HPDE6-E6E7 (cell line): ENCODE data around the gene PHC1.
"Not testable (repeated sequence)": the region's sequence is repeated elsewhere in the genome, so short reads cannot be mapped to it uniquely, and the experiment has no call there.

Experiments
- DNase-seq: peaks from one replicate; pipeline ENCODE4 v3.0.0; 2011; ENCODE audit warnings: missing footprints; ENCODE audit errors: extremely low spot score

The PHC1 gene

DNA sequence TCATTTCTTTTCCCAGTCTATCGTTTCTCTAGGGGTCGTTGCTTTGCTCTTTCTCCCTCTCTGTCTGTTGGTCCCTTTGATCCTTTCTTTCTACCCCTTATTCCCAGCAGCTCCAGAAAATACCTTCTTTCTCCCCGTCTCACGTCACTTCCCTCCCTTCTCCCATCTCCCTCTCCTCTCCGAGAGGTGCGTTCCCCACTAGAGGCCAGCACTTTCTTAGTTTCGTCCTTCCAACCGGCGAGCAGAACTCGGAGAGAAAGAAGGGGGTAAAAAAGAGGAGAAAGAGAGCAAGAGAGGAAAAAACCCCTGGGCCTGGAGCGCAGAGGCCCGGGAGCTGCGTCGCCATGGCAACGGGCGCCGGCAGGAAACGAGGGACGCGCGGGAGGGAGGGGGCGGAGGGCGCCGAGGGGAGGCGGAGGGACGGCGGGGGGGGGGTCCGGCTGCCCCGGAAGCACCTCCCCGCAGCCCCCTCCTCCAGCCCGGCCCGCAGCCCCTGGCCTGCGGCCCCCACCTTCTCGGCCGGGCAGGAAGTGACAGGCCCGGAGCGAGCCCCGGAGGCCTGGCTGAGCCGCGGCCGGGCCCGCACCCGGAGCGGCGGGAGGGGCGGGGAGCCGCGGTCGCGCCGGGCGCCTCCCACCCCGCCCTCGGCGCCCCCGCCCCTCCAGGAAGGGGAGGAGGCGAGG is at the start of gene PHC1:
PHC1 (plus strand) TSS at position 477 of the 683 bp plus-strand sequence. CDS start 3,169 bp downstream, outside the sequence.
- peak; percentile 33 for DNase-seq

DNA sequence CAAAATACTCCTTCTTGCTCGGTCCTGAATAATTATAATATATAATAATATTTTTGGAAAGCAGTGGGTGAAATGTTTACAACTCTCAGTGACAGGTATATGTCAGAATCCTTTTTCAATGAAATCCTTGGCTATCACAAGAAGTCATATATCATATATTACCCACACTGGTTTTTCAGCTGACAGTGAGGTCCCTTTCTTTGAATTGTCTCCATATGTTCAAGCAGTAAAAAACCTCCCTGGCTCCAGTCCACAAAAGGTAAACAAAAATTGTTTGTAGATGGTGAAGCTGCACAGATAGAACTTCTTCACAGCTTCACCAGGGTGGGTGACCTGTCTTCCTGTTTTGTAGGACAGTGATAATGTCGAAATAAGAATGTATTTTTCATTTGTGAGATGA is 47.9 kb upstream of the PHC1 start:
- DNase-seq, result no peak

DNA sequence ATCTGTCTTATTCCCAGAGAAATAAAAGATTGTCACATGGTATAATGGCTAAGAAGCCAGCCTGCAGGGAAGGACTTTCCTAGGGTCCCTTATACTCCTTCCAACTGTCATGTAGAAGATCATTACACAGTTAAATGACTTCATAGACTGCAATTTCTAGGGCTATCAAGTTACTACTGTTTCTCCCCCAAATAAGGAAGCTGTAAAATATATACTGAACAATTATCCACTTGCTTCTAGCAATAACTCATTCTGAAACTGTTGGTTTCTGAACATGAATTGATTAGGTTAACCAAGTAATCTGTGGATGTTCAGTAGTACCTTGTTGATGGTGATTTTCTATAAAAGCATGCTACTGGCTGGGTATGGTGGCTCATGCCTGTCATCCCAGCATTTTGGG is 47.3 kb upstream of the PHC1 start:
- no peak for DNase-seq

DNA sequence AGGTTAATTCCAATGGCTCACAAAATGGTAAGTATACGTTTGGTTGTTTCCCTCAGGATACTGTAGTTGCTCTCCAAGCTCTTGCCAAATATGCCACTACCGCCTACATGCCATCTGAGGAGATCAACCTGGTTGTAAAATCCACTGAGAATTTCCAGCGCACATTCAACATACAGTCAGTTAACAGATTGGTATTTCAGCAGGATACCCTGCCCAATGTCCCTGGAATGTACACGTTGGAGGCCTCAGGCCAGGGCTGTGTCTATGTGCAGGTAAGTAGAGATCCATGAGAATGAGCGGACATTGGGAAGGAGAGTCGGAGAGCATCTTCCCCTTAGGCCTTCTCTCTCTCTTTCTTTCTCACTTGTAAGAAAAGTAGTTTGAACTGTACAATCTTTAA is 46.5 kb upstream of the PHC1 start:
- DNase-seq, result no peak

DNA sequence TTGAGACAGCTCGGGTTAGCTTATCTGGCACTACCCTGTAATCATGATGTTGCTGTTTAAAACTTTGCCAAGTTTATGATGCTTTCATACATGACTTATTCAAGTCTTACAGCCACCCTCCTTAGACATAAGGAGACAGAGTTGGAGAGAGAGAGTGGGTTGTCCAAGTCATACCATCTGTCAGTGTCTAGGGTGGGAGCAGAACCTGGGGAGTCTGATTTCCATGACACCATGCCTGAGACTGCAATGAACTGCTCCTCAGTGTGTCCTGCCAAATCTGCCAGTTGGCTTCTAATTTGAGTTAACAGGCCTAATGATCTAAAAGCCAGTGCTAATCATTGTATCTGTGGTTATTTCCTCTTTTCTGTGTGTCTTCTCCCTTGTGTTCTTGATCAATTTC is 43.7 kb upstream of the PHC1 start:
- no peak for DNase-seq

DNA sequence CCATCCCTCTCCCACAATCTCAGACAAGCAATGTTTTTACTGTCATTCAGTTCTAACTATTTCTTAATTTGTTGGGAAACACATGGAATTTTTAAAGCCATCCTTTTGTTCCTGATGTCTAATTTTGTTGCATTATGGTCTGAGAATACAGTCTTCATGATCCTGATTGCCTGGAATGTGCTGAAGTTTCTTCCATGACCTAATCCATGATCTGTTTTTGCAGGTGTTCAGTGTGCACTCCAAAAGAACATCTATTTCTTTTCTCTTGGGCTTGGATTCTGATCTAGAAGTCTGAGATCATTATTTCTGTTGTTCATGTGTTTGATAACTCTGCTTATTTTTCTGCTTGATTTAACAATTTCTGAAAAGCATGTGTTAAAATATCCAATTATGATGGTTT is 43.2 kb upstream of the PHC1 start:
- DNase-seq, result no peak

DNA sequence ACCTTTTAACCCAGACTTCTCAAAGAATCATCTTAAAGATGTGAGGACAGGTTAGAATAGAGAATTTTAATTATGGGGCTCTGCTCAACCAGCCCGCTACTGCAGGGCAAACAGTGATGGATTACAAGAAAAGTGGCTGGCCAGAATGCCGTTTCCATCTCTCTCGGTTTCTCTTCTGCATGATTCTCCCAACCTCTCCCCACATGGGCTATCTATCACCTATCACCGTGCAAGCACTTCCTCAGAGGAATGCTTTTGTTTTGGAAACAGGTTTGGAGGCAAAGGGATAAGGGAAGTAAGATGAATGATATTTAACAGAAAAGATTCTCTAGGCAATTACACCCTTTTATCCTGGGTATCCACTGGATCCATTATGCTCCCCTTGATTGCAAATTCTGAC is 37.4 kb upstream of the PHC1 start:
- no peak for DNase-seq

DNA sequence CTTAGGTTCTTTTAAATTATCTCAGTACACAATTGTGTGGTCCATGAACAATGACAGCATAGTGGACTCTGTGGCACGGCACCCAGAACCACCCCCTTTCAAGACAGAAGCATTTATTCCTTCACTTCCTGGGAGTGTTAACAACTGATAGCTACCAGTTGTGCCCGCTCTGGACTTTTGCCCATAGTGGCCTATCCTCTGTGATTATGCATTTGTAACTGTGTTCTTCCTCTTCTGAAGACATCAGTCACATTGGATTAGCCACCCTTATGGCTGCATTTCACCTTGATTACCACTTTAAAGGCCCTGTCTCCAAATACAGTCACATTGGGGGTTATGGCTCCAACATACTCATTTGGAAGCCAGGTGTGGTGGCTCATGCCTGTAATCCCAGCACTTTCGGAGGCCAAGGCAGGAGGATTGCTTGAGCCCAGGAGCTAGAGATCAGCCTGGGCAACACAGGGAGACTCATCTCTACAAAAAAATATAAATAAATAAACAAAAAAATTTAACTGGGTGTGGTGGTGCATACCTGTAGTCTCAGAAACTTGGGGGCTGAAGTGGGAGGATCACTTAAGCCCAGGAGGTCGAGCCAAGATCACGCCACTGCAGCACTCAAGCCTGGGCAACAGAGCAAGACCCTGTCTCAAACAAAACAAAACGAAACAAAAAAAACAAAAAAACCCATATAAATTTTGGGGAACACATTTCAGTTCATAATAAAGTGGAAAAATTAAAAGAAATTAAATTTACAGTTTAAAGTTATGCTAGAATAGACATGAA is 27.6 kb upstream of the PHC1 start:
- DNase-seq, result no peak

DNA sequence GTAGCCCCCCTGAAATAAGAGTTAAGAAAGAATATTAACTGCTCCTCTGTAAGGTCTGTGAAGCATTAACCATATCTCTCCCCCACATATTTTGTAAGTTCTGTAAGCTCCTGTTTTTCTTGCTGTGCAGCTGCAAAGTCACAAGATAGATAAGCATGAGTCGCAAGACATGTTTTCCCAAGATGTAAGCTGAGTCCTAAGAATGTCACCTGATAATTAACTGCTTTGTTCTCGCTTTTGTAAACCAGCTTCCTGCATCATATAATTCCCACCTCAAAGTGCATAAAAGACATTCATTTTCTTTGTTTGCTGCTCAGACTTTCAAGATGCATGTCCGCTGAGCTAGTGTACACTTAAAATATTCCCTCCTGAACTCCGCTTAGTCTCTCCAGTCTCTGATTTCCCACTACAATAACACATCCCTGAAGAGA is 27.0 kb upstream of the PHC1 start:
- no peak for DNase-seq

DNA sequence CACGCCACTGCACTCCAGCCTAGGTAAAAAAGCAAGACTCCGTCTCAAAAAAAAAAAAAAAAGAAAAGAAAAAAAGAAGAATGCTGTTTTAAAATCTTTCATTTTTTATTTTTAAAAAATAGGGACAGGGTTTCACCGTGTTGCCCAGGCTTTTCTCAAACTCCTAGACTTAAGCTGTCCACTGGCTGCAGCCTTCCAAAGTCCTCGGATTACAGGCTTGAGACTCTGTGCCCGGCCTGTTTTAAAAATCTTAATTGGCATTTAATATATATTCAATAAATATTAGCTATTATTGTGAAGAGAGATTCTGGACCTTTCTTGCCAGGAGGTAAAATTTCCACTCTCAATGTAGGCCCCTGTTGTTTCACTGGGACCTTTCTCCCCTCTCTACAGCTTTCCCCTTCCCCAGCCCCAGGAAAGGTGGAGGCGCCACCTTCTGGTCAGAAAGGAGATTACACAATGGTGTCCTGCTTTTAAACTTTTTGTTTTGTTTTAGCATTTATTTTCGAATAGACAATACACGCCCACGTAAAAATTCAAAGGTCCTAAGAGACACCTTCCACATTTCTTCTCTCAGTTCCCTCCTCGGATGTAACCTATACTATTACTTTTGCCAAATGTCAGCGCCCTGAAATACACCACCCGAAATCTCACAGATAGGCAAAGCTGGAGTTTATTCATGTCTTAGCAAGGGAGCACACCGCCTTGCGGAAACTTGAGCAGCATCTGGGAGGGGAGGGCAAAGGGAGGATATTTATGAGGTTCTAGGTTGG is 23.8 kb upstream of the PHC1 start:
- DNase-seq, result peak; percentile 34

DNA sequence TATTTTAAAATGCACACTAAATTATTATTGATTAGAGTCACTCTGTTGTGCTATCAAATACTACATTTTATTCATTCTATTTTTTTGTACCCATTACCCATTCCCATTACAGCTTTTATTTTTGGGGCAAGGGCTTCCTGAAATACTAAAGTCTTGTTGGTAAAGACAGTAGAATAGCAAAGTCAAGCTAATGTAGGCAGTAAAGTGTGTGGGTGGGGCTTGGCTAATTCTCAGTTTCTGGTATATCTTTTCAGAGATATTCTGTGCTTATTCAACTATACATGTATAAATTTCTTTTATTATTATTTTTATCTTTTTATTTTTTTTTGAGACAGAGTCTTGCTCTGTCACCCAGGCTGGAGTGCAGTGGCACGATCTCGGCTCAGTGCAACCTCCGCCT is 22.3 kb upstream of the PHC1 start:
- no peak for DNase-seq

DNA sequence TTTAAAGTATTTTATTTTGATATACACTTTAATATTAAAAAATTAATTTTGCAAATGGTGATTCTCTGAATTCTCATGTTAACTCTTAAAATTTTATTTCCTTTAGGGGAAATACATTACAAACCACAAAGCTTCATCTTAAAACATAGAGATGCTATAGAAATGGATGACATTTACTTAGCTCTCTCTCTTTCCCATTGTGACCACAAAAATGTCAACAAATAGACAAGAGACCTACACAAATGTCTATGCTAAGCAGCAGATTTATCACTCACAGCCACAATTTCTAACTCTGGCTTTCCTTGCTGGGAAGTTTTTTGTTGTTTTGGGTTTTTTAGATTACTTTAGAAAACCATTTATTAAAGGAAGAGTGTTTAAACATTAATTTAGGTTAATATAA is 19.9 kb upstream of the PHC1 start:
- no peak for DNase-seq

DNA sequence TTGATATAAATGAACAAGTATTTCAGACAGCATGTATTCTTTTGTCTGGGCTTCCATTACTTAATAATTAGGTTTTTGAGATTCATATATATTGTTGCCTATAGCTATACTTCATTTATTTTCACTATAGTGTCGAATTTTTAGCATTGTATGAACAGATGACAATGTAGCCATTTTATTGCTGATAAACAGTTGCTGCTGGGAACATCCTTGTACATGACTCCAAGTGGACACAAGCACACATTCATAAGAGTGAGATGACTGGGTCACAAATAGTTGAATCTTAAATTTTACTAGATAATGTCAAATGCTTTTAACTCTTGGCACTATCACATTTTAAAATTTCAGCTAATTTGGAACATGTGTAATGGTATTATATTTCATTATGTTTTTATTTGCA is 19.3 kb upstream of the PHC1 start:
- DNase-seq, result no peak

DNA sequence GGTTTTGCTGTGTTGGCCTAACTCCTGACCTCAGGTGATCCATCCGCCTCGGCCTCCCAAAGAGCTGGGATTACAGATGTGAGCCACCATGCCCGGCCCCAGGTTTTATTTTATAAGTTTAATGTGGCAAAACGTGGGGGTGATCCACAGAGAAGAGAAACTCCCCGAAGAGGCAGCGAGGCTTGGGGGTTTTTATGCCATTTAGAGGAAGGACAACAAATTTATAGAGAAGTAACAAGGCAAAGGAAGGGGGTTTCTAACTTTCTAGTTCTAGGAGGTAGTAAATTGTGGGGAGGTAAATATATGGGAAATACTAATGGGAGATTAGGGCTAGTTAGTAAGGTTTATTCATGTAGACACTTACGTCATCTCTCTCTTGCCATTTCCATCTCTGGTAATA is 17.2 kb upstream of the PHC1 start:
- no peak for DNase-seq

DNA sequence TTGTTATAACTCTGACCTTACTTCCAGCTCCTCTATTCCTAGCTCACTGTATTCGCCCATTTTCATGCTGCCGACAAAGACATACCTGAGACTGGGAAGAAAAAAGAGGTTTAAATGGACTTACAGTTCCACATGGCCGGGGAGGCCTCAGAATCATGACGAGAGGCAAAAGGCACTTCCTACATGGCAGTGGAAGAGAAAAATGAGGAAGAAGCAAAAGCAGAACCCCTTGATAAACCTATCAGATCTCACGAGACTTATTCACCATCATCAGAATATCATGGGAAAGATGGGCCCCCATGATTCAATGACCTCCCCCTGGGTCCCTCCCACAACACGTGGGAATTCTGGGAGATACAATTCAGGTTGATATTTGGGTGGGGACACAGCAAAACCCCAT is 14.5 kb upstream of the PHC1 start:
- no peak for DNase-seq

DNA sequence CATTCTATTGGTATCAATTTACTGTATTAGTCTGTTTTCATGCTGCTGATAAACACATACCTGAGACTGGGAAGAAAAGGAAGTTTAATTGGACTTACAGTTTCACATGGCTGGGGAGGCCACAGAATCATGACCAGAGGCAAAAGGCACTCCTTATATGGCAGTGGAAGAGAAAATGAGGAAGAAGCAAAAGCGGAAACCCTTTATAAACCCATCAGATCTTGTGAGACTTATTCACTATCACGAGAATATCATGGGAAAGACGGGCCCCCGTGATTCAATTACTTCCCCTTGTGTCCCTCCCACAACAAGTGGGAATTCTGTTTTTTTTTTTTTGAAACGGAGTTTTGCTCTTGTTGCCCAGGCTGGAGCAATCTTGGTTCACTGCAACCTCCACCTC is 11.6 kb upstream of the PHC1 start:
- not testable (repeated sequence) for DNase-seq

DNA sequence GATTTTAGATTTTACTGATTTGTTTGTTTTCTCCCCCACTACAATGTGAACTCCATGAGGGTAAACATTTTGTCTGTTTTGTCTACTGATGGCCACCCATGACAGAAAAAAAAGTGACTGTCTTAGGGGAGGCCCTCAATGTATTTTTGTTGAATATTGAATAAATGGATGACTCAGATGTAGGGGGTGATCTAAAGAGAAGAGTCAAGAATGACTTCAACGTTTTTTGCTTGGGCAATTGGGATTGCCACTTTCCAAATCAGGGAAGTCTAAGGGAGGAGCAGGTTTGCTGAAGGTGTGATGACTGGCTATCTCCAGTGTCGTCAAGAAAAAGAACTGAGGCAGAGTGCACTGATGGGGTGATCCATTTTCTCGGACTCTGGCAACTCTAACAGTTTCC is 10.7 kb upstream of the PHC1 start:
- no peak for DNase-seq

DNA sequence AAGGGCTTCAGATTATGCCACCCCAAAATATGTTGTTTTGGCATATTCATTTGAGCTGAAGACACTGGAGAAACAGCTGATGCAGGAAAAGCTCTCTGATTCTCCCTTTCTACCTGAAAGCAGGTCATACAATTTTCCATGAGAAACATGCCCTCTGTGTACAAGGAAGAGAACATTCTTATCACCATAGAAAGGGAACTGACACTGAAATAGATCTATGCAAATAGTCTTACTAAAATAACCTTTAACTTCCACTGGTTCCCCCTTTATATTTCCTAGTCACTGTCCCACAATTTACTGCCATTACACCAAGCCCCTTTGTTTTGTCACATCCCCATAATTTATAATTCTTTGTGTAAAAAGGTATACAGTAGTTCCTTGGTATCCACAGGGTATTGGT is 9.6 kb upstream of the PHC1 start:
- no peak for DNase-seq

DNA sequence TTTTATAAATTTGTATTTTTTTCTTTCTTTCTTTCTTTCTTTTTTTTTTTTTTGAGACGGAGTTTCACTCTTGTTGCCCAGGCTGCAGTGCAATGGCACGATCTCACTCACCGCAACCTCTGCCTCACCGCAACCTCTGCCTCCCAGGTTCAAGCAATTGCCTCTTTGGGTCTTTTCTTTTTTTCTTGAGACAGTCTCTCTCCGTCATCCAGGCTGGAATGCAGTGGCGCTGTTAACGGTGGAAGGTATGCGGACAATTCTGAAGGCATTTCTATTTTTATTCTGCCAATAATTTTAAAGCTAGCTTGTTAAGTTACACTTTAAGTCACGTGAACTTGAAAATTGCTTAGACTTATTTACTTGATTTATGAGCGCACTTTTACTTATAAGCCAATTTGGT is 8.8 kb upstream of the PHC1 start:
- no peak for DNase-seq

DNA sequence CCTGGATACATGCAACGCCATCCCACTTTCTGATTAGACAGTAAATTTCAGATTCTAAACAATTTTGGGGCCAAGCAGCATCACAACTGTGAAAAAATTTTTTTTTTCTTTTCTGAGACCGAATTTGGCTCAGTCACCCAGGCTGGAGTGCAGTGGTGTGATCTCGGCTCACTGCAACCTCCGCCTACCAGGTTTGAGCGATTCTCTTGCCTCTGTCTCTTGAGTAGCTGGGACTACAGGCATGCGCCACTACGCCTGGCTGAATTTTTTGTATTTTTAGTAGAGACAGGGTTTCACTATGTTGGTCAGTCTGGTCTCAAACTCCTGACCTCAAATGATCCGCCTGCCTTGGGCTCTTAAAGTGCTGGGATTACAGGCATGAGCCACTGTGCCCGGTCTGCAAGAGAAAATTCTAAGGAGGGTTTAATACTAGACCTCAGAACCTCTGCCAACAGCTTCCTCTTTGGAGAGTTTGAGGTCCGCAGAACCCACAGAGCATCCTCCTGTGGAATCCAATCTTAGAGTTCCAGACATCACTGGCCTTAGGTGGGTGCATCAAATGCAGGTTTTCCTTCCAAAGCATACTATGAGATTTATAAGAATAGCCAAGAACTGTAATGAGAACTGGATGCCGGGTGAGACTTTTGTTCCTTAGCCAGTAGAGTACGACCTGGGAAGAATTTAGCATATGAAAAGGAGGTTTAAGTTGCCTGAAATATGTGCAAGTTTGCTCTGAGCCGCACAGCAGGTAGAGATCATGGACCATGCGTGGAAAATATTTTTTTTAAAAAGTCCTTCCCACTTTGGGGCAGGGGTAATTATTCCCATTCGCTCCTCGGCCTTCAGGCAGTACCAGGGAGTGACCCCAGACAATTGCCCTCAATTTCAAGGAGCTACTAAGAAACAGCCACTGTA is 7.8 kb upstream of the PHC1 start:
- DNase-seq, result no peak

DNA sequence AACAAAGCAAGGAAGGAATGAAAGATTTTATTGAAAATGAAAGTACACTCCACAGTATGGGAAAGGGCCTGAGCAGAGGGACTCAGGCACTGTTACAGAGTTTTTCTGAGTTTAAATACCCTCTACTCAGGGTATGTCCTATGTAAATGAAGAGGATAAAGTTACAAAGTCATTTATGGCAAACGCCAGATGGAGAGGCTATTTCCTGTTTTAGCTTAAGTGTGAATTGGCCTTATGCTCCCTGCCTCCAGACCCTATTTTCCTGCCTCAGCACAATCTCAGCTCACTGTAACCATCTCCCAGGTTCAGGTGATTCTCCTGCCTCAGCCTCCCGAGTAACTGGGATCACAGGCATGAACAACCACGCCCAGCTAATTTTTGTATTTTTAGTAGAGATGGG is 6.8 kb upstream of the PHC1 start:
- DNase-seq, result no peak

DNA sequence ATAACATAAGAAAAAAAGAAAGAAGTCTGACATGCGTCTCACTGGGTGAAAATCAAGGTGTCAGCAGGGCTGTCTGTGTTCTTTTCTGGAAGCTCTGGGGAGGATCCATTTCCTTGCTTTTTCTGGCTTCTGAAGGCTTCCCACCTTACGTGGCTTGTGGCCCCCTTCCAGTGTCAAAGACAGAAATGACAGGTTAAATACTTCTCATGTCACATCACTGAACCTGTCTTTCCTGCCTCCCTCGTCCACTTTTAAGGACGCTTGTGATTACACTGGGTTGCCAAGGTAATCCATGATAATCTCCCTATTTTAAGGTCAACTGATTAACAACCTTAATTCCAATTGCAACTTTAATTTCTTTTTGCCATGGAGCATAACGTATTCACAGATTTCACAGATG is 4.6 kb upstream of the PHC1 start:
- no peak for DNase-seq
